PC-9 (cell line): ENCODE measurements around the gene TCP11L2.

Source experiments
- EZH2 ChIP-seq: fragments of 200-600 bp; sonication (generic); IDR thresholded peaks from 2 replicates; pipeline ENCODE4 v1.8.0; 2017; ENCODE audit warnings: antibody characterized with exemption, low read depth
- TF ChIP-seq, protein P1 (sequence below): fragments of 200-600 bp; sonication (generic); conservative IDR thresholded peaks from 2 replicates; pipeline ENCODE4 v1.6.1; 2017; ENCODE audit warnings: mixed run types, antibody characterized with exemption, mild to moderate bottlenecking, moderate library complexity

- TF ChIP-seq, protein P1, sequence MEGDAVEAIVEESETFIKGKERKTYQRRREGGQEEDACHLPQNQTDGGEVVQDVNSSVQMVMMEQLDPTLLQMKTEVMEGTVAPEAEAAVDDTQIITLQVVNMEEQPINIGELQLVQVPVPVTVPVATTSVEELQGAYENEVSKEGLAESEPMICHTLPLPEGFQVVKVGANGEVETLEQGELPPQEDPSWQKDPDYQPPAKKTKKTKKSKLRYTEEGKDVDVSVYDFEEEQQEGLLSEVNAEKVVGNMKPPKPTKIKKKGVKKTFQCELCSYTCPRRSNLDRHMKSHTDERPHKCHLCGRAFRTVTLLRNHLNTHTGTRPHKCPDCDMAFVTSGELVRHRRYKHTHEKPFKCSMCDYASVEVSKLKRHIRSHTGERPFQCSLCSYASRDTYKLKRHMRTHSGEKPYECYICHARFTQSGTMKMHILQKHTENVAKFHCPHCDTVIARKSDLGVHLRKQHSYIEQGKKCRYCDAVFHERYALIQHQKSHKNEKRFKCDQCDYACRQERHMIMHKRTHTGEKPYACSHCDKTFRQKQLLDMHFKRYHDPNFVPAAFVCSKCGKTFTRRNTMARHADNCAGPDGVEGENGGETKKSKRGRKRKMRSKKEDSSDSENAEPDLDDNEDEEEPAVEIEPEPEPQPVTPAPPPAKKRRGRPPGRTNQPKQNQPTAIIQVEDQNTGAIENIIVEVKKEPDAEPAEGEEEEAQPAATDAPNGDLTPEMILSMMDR = no peak
- TF ChIP-seq EZH2 = no peak
These were observed 30.5 kb downstream of the TCP11L2 start for GRCh38 chr12:106333010-106333409.
